ENCODE measurements around the gene MFSD6.

- TF ChIP-seq CTCF (IDR thresholded peaks at IDR 0.05): peak in 2 of 6 experiments; percentile 12 to 18
- TF ChIP-seq POLR2A (IDR thresholded peaks at IDR 0.05): peak in 2 of 4 donors; percentile 45 to 77
These were observed 126.4 kb downstream of the MFSD6 start, which contains the start of gene NEMP2 for GRCh38 chr2:190534310-190535120.

Data from esophagus squamous epithelium (tissue), 4 donors.